Measurements from ENCODE around the gene MEGF11.

The MEGF11 gene

GRCh38 chr15:66241908-66242285, 11.7 kb downstream of the MEGF11 start:
- Histone ChIP-seq H3K36me3 (ENCODE audit: insufficient read depth, low read length) (no peaks in the 10 kb centered on the region), H3K79me2 (ENCODE audit: insufficient read depth, low read length) (no peaks in the 10 kb centered on the region), H3K4me3 (ENCODE audit: low read length, poor library complexity, severe bottlenecking) (no peak overlapping the region), H2AFZ (ENCODE audit: low read length) (no peak overlapping the region), H3K9me2 (replicated peaks; ENCODE audit: low read depth, low read length) (no peaks in the 10 kb centered on the region), H3F3A (ENCODE audit: low read depth) (no peaks in the 10 kb centered on the region), H3K27me3 (ENCODE audit: insufficient read depth, low read length, poor library complexity, severe bottlenecking) (no peaks in the 10 kb centered on the region), H3K9ac (ENCODE audit: low read depth, low read length, poor library complexity, severe bottlenecking) (no peak overlapping the region), H3K4me1 (ENCODE audit: insufficient read depth, low read length, poor library complexity, severe bottlenecking) (no peaks in the 10 kb centered on the region), H3K9me3 (ENCODE audit: insufficient read depth, low read depth, low read length) (no peaks in the 10 kb centered on the region), H4K20me1 (ENCODE audit: insufficient read depth, low read length, poor library complexity, severe bottlenecking) (no peaks in the 10 kb centered on the region), H3K4me2 (ENCODE audit: low read depth, low read length, poor library complexity, severe bottlenecking) (no peak overlapping the region)
- TF ChIP-seq EZH2phosphoT487 (IDR thresholded peaks at IDR 0.05; ENCODE audit: borderline replicate concordance) (no peak), CTCF (conservative IDR thresholded peaks at IDR 0.05; ENCODE audit: low read length) (no peak)

GRCh38 chr15:66241087-66241907, 12.3 kb downstream of the MEGF11 start:
- Histone ChIP-seq H3K4me3 (ENCODE audit: low read length, poor library complexity, severe bottlenecking) (no peak overlapping the region), H3F3A (ENCODE audit: low read depth) (no peaks in the 10 kb centered on the region), H3K9me2 (replicated peaks; ENCODE audit: low read depth, low read length) (no peaks in the 10 kb centered on the region), H2AFZ (ENCODE audit: low read length) (no peak overlapping the region), H3K79me2 (ENCODE audit: insufficient read depth, low read length) (no peaks in the 10 kb centered on the region), H3K4me1 (ENCODE audit: insufficient read depth, low read length, poor library complexity, severe bottlenecking) (no peaks in the 10 kb centered on the region), H3K4me2 (ENCODE audit: low read depth, low read length, poor library complexity, severe bottlenecking) (no peak overlapping the region), H3K9ac (ENCODE audit: low read depth, low read length, poor library complexity, severe bottlenecking) (no peak overlapping the region), H3K27me3 (ENCODE audit: insufficient read depth, low read length, poor library complexity, severe bottlenecking) (no peaks in the 10 kb centered on the region), H3K36me3 (ENCODE audit: insufficient read depth, low read length) (no peaks in the 10 kb centered on the region), H3K9me3 (ENCODE audit: insufficient read depth, low read depth, low read length) (no peaks in the 10 kb centered on the region), H4K20me1 (ENCODE audit: insufficient read depth, low read length, poor library complexity, severe bottlenecking) (no peaks in the 10 kb centered on the region)
- TF ChIP-seq CTCF (conservative IDR thresholded peaks at IDR 0.05; ENCODE audit: low read length) (no peak), EZH2phosphoT487 (IDR thresholded peaks at IDR 0.05; ENCODE audit: borderline replicate concordance) (no peak)

- Histone ChIP-seq H3K4me3 (ENCODE audit: low read length, poor library complexity, severe bottlenecking) (no peak overlapping the region), H3F3A (ENCODE audit: low read depth) (no peaks in the 10 kb centered on the region), H3K36me3 (ENCODE audit: insufficient read depth, low read length) (no peaks in the 10 kb centered on the region), H3K4me2 (ENCODE audit: low read depth, low read length, poor library complexity, severe bottlenecking) (no peak overlapping the region), H3K9ac (ENCODE audit: low read depth, low read length, poor library complexity, severe bottlenecking) (no peak overlapping the region), H3K9me3 (ENCODE audit: insufficient read depth, low read depth, low read length) (no peaks in the 10 kb centered on the region), H3K9me2 (replicated peaks; ENCODE audit: low read depth, low read length) (no peaks in the 10 kb centered on the region), H2AFZ (ENCODE audit: low read length) (no peak overlapping the region), H3K79me2 (ENCODE audit: insufficient read depth, low read length) (no peaks in the 10 kb centered on the region), H4K20me1 (ENCODE audit: insufficient read depth, low read length, poor library complexity, severe bottlenecking) (no peaks in the 10 kb centered on the region), H3K27me3 (ENCODE audit: insufficient read depth, low read length, poor library complexity, severe bottlenecking) (no peaks in the 10 kb centered on the region), H3K4me1 (ENCODE audit: insufficient read depth, low read length, poor library complexity, severe bottlenecking) (no peaks in the 10 kb centered on the region)
- TF ChIP-seq CTCF (conservative IDR thresholded peaks at IDR 0.05; ENCODE audit: low read length) (no peak), EZH2phosphoT487 (IDR thresholded peaks at IDR 0.05; ENCODE audit: borderline replicate concordance) (no peak)
These were observed 13.2 kb downstream of the MEGF11 start for GRCh38 chr15:66240240-66240794.
